ENCODE data around the gene UBE2Q2.

- TF ChIP-seq CTCF (IDR thresholded peaks at IDR 0.05 in 4 of 5, conservative IDR thresholded peaks at IDR 0.05 in 1 of 5) = peak; percentile 74 to 98 (median 82)
- TF ChIP-seq POLR2A (IDR thresholded peaks at IDR 0.05) = no peak
Measured at GRCh38 chr15:75801859-75802593, 41.2 kb upstream of the UBE2Q2 start.

All from gastrocnemius medialis (tissue), 4 donors.